Measurements from ENCODE around the gene FAM221A.

DNA sequence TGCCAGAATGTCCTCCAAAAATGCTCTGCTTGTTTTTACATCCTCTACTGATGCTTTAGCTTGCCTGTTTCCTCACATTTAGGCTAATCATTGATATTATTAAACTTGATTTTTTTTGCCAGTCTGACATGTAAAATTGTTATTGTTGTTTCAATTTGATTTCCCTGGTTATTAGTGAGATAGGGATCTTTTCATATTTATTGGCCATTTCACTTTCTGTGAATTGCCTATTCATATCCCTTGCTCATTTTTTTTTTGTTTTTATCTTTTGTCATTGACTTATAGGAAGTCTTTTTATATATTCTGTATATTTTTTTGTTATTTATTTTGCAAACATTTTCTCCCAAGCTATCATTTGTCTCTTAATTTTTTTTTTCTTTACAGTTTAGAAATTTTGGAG lies 13.2 kb downstream of the FAM221A start:
- TF ChIP-seq, protein P1, sequence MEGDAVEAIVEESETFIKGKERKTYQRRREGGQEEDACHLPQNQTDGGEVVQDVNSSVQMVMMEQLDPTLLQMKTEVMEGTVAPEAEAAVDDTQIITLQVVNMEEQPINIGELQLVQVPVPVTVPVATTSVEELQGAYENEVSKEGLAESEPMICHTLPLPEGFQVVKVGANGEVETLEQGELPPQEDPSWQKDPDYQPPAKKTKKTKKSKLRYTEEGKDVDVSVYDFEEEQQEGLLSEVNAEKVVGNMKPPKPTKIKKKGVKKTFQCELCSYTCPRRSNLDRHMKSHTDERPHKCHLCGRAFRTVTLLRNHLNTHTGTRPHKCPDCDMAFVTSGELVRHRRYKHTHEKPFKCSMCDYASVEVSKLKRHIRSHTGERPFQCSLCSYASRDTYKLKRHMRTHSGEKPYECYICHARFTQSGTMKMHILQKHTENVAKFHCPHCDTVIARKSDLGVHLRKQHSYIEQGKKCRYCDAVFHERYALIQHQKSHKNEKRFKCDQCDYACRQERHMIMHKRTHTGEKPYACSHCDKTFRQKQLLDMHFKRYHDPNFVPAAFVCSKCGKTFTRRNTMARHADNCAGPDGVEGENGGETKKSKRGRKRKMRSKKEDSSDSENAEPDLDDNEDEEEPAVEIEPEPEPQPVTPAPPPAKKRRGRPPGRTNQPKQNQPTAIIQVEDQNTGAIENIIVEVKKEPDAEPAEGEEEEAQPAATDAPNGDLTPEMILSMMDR (conservative IDR thresholded peaks at IDR 0.05; ENCODE audit: low read length) = no peak
- TF ChIP-seq EZH2phosphoT487 (IDR thresholded peaks at IDR 0.05; ENCODE audit: borderline replicate concordance, low read depth, low read length) = no peak
